ENCODE measurements around the gene ELP2. TPM values are rescaled to one million over a fixed set of nuclear protein-coding genes. Genes with fewer than 3 reads are reported as not detected.
A peak's percentile ranks its signal among the peaks of the same experiment; 100 is the strongest.

Gene ELP2
- total RNA-seq, 1 donor from 2014 or later, result 49.7 TPM

GRCh38 chr18:36130883-36131653, 1.4 kb downstream of the ELP2 start:
- Histone ChIP-seq H3K4me3 (peak overlapping the region; percentile 89), H3K36me3 (peaks cover 7% of the 10 kb centered on the region), H3K27me3 (ENCODE audit: low read depth) (no peaks in the 10 kb centered on the region), H3K4me1 (peaks cover 49% of the 10 kb centered on the region), H3K9me3 (replicated peaks) (no peaks in the 10 kb centered on the region), H3K27ac (replicated peaks) (no peak overlapping the region)
- no peak for TF ChIP-seq CTCF (IDR thresholded peaks at IDR 0.05; ENCODE audit: borderline replicate concordance)
- intact Hi-C loops (cut with micrococcal nuclease), result no loop called here
- DNase-seq, result no peak

- peaks cover 49% of the 10 kb centered on the region for H3K4me1 ChIP-seq
These were observed 2.2 kb downstream of the ELP2 start for GRCh38 chr18:36131692-36132483.

GRCh38 chr18:36132756-36133155, 3.1 kb downstream of the ELP2 start:
- no peaks in the 10 kb centered on the region for H3K27me3 ChIP-seq (ENCODE audit: low read depth)
- intact Hi-C loops (cut with micrococcal nuclease), result no loop called here
- H3K4me3 ChIP-seq, result no peak overlapping the region
- H3K4me1 ChIP-seq, result peaks cover 48% of the 10 kb centered on the region
- DNase-seq, result no peak
- H3K36me3 ChIP-seq, result peaks cover 24% of the 10 kb centered on the region
- no peak overlapping the region for H3K27ac ChIP-seq (replicated peaks)
- no peaks in the 10 kb centered on the region for H3K9me3 ChIP-seq (replicated peaks)
- TF ChIP-seq CTCF (IDR thresholded peaks at IDR 0.05; ENCODE audit: borderline replicate concordance), result no peak

More at GRCh38 chr18:36131692-36132483, 2.2 kb downstream of the ELP2 start:
- H3K9me3 ChIP-seq (replicated peaks), result no peaks in the 10 kb centered on the region
- intact Hi-C loops (cut with micrococcal nuclease), result no loop called here
- H3K36me3 ChIP-seq, result peaks cover 15% of the 10 kb centered on the region
- H3K27me3 ChIP-seq (ENCODE audit: low read depth), result no peaks in the 10 kb centered on the region
- TF ChIP-seq CTCF (IDR thresholded peaks at IDR 0.05; ENCODE audit: borderline replicate concordance), result no peak
- DNase-seq, result no peak
- peak overlapping the region; percentile 89 for H3K4me3 ChIP-seq
- H3K27ac ChIP-seq (replicated peaks), result no peak overlapping the region

- Histone ChIP-seq H3K4me3 (no peak overlapping the region), H3K36me3 (peaks cover 49% of the 10 kb centered on the region), H3K27me3 (ENCODE audit: low read depth) (no peaks in the 10 kb centered on the region), H3K27ac (replicated peaks) (no peak overlapping the region), H3K9me3 (replicated peaks) (no peaks in the 10 kb centered on the region), H3K4me1 (peaks cover 29% of the 10 kb centered on the region)
- no peak for DNase-seq
- no peak for TF ChIP-seq CTCF (IDR thresholded peaks at IDR 0.05; ENCODE audit: borderline replicate concordance)
- intact Hi-C loops (cut with micrococcal nuclease), result no loop called here
These were observed 5.6 kb downstream of the ELP2 start for GRCh38 chr18:36135264-36135663.

GRCh38 chr18:36139245-36139644, 9.5 kb downstream of the ELP2 start:
- Histone ChIP-seq H3K9me3 (replicated peaks) (no peaks in the 10 kb centered on the region), H3K27ac (replicated peaks) (no peak overlapping the region), H3K27me3 (ENCODE audit: low read depth) (no peaks in the 10 kb centered on the region), H3K36me3 (peaks cover 83% of the 10 kb centered on the region), H3K4me1 (no peaks in the 10 kb centered on the region), H3K4me3 (no peak overlapping the region)
- intact Hi-C loops (cut with micrococcal nuclease), result no loop called here
- no peak for TF ChIP-seq CTCF (IDR thresholded peaks at IDR 0.05; ENCODE audit: borderline replicate concordance)
- no peak for DNase-seq

Data from left ventricle myocardium inferior (tissue), 1 donor.